B cell (primary cell): ENCODE data around the gene SZT2. TPM values are rescaled to one million over a fixed set of nuclear protein-coding genes. Genes with fewer than 3 reads are reported as not detected.

Experiments used
- ATAC-seq: fragments of 200-7000 bp; cut with Tn5 transposase; one replicate; pipeline ENCODE4 v1.10.0; 2021; ENCODE audit warnings: low read depth, mild to moderate bottlenecking, moderate number of reproducible peaks, moderate library complexity
- CTCF ChIA-PET: fragments of 350-600 bp; sonication (Branson Sonifier 250); formaldehyde crosslinking; loops from one replicate; lab custom pipeline; 2021; ENCODE audit warnings: antibody characterized with exemption, inconsistent platforms; lab: Charles Lee
- POLR2A ChIA-PET: fragments of 350-600 bp; sonication (Branson Sonifier 250); formaldehyde crosslinking; loops from one replicate; lab custom pipeline; 2021; ENCODE audit warnings: antibody characterized with exemption; lab: Charles Lee
- DNase-seq: peaks from one replicate; pipeline ENCODE4 v3.0.0; 2013
- H2AFZ ChIP-seq: 2 replicates; pipeline ENCODE4 v1.6.1; 2012; ENCODE audit warnings: mild to moderate bottlenecking, low read depth, low read length; ENCODE audit not compliant: insufficient read depth, poor library complexity, severe bottlenecking
- H3K27ac ChIP-seq, 2 donors: 1 replicate in 1 of 2; 2 replicates in 1 of 2; pipeline ENCODE4 v1.5.1; 2012 to 2013; ENCODE audit warnings: low read length in 2 of 2, mild to moderate bottlenecking in 2 of 2, moderate library complexity in 1 of 2
- H3K27me3 ChIP-seq, 4 experiments: fragments of 200-600 bp in 1 of 4; sonication (generic) in 1 of 4; replicated peaks in 1 of 4; 1 replicate in 2 of 4; 2 replicates in 2 of 4; pipeline versions ENCODE4 v1.6.1 to v1.7.0; 2013 to 2016; ENCODE audit warnings: low read length in 3 of 4, mild to moderate bottlenecking in 2 of 4, mixed read lengths in 1 of 4, moderate library complexity in 1 of 4; ENCODE audit not compliant: insufficient read depth in 4 of 4, control insufficient read depth in 3 of 4; ENCODE audit errors: control extremely low read depth in 1 of 4
- H3K36me3 ChIP-seq, 2 experiments: replicated peaks in 1 of 2; 1 replicate in 1 of 2; 2 replicates in 1 of 2; pipeline versions ENCODE4 v1.6.1 to v1.7.1; 2013; ENCODE audit warnings: low read length in 1 of 2; ENCODE audit not compliant: insufficient read depth in 2 of 2, control insufficient read depth in 1 of 2; ENCODE audit errors: control extremely low read depth in 1 of 2, extremely low read depth in 1 of 2
- H3K4me1 ChIP-seq, 2 donors: fragments of 200-600 bp in 1 of 2; sonication (generic) in 1 of 2; 1 replicate in 1 of 2; 2 replicates in 1 of 2; pipeline versions ENCODE4 v1.5.1 to v1.6.1; 2013 to 2017; ENCODE audit warnings: low read length in 2 of 2; ENCODE audit not compliant: control insufficient read depth in 2 of 2, insufficient read depth in 2 of 2
- H3K4me2 ChIP-seq: replicated peaks from 2 replicates; pipeline ENCODE3; 2012; ENCODE audit warnings: mild to moderate bottlenecking, low read depth, low read length; ENCODE audit not compliant: poor library complexity, severe bottlenecking
- H3K4me3 ChIP-seq, 5 experiments: fragments of 200-600 bp in 1 of 5; sonication (generic) in 1 of 5; 1 replicate in 3 of 5; 2 replicates in 2 of 5; pipeline versions ENCODE4 v1.5.1 to v1.7.0; 2011 to 2016; ENCODE audit warnings: low read length in 4 of 5, mild to moderate bottlenecking in 4 of 5, low read depth in 2 of 5, control low read depth in 1 of 5, moderate library complexity in 1 of 5; ENCODE audit not compliant: insufficient read depth in 1 of 5; ENCODE audit errors: control extremely low read depth in 1 of 5, extremely low read depth in 1 of 5
- H3K79me2 ChIP-seq: fragments of 200-600 bp; sonication (generic); one replicate; pipeline ENCODE4 v1.6.0; 2016; ENCODE audit warnings: low read length; ENCODE audit not compliant: control insufficient read depth, insufficient read depth
- H3K9ac ChIP-seq: fragments of 200-600 bp; sonication (generic); 2 replicates; pipeline ENCODE4 v1.6.1; 2017; ENCODE audit warnings: mild to moderate bottlenecking, low read length, moderate library complexity
- H3K9me3 ChIP-seq, 3 donors: one replicate each; pipeline versions ENCODE4 v1.6.1 to v1.7.1; 2013; ENCODE audit warnings: low read length in 2 of 3; ENCODE audit not compliant: control insufficient read depth in 2 of 3, insufficient read depth in 1 of 3; ENCODE audit errors: control extremely low read depth in 1 of 3
- H4K20me1 ChIP-seq: 2 replicates; pipeline ENCODE4 v1.6.0; 2012; ENCODE audit warnings: mild to moderate bottlenecking, low read length; ENCODE audit not compliant: insufficient read depth, control insufficient read depth, poor library complexity, severe bottlenecking
- H3K27ac Mint-ChIP-seq: one replicate; pipeline ENCODE4 v1.8.0; 2021; ENCODE audit warnings: mixed read lengths
- H3K27me3 Mint-ChIP-seq: one replicate; pipeline ENCODE4 v1.8.0; 2021; ENCODE audit warnings: mixed read lengths
- H3K4me1 Mint-ChIP-seq: one replicate; pipeline ENCODE4 v1.8.0; 2021; ENCODE audit warnings: mixed read lengths
- H3K4me3 Mint-ChIP-seq: one replicate; pipeline ENCODE4 v1.8.0; 2021; ENCODE audit warnings: mixed read lengths
- H3K9me3 Mint-ChIP-seq: one replicate; pipeline ENCODE4 v1.8.0; 2022; ENCODE audit warnings: mixed read lengths; ENCODE audit not compliant: insufficient read depth
- EZH2 ChIP-seq: IDR thresholded peaks from 2 replicates; pipeline ENCODE4 v1.6.1; 2012; ENCODE audit warnings: borderline replicate concordance, low read depth, mild to moderate bottlenecking, moderate library complexity, low read length; ENCODE audit not compliant: insufficient read depth, poor library complexity, severe bottlenecking
- WGBS: methylation state at CpG from one replicate; pipeline ENCODE4 v1.1.5; 2013; ENCODE audit warnings: missing lambda C conversion rate; ENCODE audit not compliant: insufficient coverage; 5-methylcytosine and 5-hydroxymethylcytosine counted together
- intact Hi-C: fragments of 100-400 bp; cut with micrococcal nuclease; formaldehyde crosslinking; loops from one replicate; pipeline ENCODE4 v1.10.0; 2022
- polyA plus RNA-seq: library from polyadenylated mRNA; depleted of rRNA; stranded (reverse); fragments of >200 nt; gene quantifications from 2 replicates; pipeline ENCODE4 v1.2.3, GENCODE V29; 2012
- total RNA-seq, 2 donors: library from RNA; stranded (reverse); fragments of 120-200 nt in 1 of 2; gene quantifications; 1 replicate in 1 of 2; 2 replicates in 1 of 2; pipeline versions ENCODE4 v1.2.3 to v1.2.4, GENCODE V29; 2013 to 2022
- TF ChIP-seq, protein P1 (sequence below): fragments of 200-600 bp; IDR thresholded peaks from one replicate; pipeline ENCODE4 v1.8.0; 2022; ENCODE audit warnings: antibody characterized with exemption, mild to moderate bottlenecking

The SZT2 gene
- total and polyA plus RNA-seq, 2 donors (not counting 1 experiment from before 2014, with no cell fraction given): 41.4 to 197 TPM

- Mint-ChIP-seq H3K9me3 (no peaks in the 10 kb centered on the region), H3K4me3 (no peak overlapping the region), H3K27ac (no peak overlapping the region), H3K27me3 (no peaks in the 10 kb centered on the region), H3K4me1 (no peaks in the 10 kb centered on the region)
- no peak overlapping the region for H2AFZ ChIP-seq
- intact Hi-C loops: no loop called here
- ATAC-seq (no peak), DNase-seq (no peak)
- H3K79me2 ChIP-seq: no peaks in the 10 kb centered on the region
- no peaks in the 10 kb centered on the region for H3K9me3 ChIP-seq
- peaks cover 3 to 89% of the 10 kb centered on the region in 2 experiments for H3K36me3 ChIP-seq
- no peaks in the 10 kb centered on the region for H4K20me1 ChIP-seq
- no peak overlapping the region for H3K9ac ChIP-seq
- H3K4me1 ChIP-seq: no peaks in the 10 kb centered on the region
- no peak overlapping the region for H3K27ac ChIP-seq
- TF ChIP-seq, protein P1, sequence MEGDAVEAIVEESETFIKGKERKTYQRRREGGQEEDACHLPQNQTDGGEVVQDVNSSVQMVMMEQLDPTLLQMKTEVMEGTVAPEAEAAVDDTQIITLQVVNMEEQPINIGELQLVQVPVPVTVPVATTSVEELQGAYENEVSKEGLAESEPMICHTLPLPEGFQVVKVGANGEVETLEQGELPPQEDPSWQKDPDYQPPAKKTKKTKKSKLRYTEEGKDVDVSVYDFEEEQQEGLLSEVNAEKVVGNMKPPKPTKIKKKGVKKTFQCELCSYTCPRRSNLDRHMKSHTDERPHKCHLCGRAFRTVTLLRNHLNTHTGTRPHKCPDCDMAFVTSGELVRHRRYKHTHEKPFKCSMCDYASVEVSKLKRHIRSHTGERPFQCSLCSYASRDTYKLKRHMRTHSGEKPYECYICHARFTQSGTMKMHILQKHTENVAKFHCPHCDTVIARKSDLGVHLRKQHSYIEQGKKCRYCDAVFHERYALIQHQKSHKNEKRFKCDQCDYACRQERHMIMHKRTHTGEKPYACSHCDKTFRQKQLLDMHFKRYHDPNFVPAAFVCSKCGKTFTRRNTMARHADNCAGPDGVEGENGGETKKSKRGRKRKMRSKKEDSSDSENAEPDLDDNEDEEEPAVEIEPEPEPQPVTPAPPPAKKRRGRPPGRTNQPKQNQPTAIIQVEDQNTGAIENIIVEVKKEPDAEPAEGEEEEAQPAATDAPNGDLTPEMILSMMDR: no peak
- TF ChIP-seq EZH2: no peak
- no peak overlapping the region for H3K4me3 ChIP-seq
- WGBS: over 99% methylated on average over 10 of the region's 10 CpGs
- no peak overlapping the region for H3K4me2 ChIP-seq
- POLR2A ChIA-PET: no interaction called here
- no peaks in the 10 kb centered on the region for H3K27me3 ChIP-seq
- CTCF ChIA-PET: interaction anchor here (0.9 kb wide), 1 partner anchor 194 kb away, joined by 4 read pairs; no protein-coding TSS in a partner anchor
These were observed 31.2 kb downstream of the SZT2 start for GRCh38 chr1:43420874-43421273.

GRCh38 chr1:43421396-43421795 is 31.7 kb downstream of the SZT2 start:
- Histone ChIP-seq H3K4me3 (no peak overlapping the region), H2AFZ (no peak overlapping the region), H3K4me2 (no peak overlapping the region), H3K4me1 (no peaks in the 10 kb centered on the region), H3K27ac (no peak overlapping the region), H3K9me3 (no peaks in the 10 kb centered on the region), H3K36me3 (peaks cover 3 to 89% of the 10 kb centered on the region in 2 experiments), H3K79me2 (no peaks in the 10 kb centered on the region), H3K9ac (no peak overlapping the region), H3K27me3 (no peaks in the 10 kb centered on the region), H4K20me1 (no peaks in the 10 kb centered on the region)
- Mint-ChIP-seq H3K9me3 (no peaks in the 10 kb centered on the region), H3K27ac (no peak overlapping the region), H3K4me3 (no peak overlapping the region), H3K27me3 (no peaks in the 10 kb centered on the region), H3K4me1 (no peaks in the 10 kb centered on the region)
- 72% methylated on average over 6 of the region's 6 CpGs for WGBS
- intact Hi-C loops: no loop called here
- no peak for ATAC-seq
- ChIA-PET POLR2A (no interaction called here), CTCF (interaction anchor here (0.9 kb wide), 1 partner anchor 194 kb away, joined by 4 read pairs; no protein-coding TSS in a partner anchor)
- TF ChIP-seq, protein P1: no peak
- TF ChIP-seq EZH2: no peak
- DNase-seq: no peak
